Skin of body (tissue), 2 donors: ENCODE results near the gene SMOC1. TPM values are rescaled to one million over a fixed set of nuclear protein-coding genes. Genes with fewer than 3 reads are reported as not detected.
A peak's percentile ranks its signal among the peaks of the same experiment; 100 is the strongest.

Source experiments
- DNase-seq: peaks from one replicate; lab custom pipeline; 2025; lab: John Stamatoyannopoulos, UW
- total RNA-seq: library from RNA; depleted of rRNA; stranded (reverse); fragments of >200 nt; gene quantifications from one replicate; pipeline ENCODE4 v1.2.3, GENCODE V29; 2014

The SMOC1 gene
- total RNA-seq, 1 donor from 2014 or later, result 5.9 TPM

DNA sequence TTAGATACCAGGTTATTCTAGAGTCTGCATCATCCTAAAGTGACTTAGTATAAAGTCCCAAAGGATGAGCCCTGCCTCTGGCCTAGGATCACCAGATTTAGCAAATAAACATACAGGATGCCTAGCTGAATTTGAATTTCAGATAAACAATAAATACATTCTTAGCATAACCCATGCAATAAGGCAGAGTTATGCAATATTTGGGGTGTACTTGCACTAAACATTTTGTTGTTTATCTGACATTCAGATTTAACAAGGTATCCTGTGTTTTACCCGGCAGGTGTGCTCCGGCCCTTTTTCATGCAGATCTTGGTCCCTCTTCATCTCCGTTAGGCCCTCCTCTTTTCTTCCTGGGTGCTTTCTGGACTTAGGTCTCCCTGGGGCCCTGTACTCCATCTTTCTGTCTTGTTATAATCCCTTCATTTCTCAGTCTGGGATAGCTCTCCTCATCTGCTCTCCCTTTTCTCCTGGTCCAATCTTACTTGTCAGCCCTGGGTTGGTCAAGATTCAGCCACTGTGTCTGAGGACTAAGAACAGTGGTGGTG is 18.1 kb upstream of the SMOC1 start:
- no peak for DNase-seq

GRCh38 chr14:69863083-69863482 is 16.1 kb upstream of the SMOC1 start:
- DNase-seq, result no peak

- no peak for DNase-seq
Measured at GRCh38 chr14:69865701-69866365, 13.4 kb upstream of the SMOC1 start.

DNA sequence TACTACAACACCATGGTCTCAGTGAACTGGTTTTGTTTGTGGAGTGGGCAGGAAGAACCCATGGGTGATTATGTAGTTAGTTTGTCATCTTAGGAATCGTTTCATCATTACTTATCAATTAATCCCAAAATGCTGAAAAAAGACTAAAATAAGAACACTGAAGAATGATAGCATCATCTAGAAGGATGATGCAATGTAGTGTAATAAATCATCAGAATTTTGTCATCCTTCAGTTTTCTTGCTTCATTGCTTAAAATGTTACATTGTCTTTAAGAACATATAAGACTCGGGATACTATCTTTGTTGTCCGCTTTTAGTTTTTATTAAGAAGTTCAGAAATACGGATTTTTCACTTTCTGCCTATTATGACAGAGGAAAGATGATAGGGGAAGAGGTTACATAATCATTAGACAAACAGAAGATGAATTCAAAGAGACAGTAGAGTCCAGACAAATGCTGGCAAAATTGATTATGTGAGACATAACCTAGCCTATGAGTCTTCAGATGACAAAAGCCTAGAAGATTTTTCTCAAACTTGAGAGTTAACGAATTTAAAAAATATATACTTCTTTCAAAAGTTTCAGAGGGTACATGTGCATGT is 10.8 kb upstream of the SMOC1 start:
- no peak for DNase-seq

DNA sequence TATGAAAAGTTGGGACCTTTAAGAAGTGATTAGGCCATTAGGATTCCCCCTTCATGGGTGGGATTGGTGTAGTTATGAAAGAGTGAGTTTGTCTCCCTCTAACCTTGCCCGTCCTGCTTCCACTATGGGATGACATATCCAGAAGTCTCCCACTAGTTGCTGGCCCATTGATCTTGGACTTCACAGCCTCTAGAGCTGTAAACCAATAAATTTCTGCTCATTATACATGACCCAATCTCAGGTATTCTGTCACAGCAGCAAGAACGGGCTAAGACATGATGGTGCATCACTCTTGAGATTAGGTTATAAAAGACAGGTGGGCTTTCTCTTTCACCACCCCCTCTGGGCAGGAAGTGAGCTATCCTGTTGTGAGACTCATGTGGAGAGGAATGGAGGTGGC is 8.6 kb upstream of the SMOC1 start:
- DNase-seq, result no peak

DNA sequence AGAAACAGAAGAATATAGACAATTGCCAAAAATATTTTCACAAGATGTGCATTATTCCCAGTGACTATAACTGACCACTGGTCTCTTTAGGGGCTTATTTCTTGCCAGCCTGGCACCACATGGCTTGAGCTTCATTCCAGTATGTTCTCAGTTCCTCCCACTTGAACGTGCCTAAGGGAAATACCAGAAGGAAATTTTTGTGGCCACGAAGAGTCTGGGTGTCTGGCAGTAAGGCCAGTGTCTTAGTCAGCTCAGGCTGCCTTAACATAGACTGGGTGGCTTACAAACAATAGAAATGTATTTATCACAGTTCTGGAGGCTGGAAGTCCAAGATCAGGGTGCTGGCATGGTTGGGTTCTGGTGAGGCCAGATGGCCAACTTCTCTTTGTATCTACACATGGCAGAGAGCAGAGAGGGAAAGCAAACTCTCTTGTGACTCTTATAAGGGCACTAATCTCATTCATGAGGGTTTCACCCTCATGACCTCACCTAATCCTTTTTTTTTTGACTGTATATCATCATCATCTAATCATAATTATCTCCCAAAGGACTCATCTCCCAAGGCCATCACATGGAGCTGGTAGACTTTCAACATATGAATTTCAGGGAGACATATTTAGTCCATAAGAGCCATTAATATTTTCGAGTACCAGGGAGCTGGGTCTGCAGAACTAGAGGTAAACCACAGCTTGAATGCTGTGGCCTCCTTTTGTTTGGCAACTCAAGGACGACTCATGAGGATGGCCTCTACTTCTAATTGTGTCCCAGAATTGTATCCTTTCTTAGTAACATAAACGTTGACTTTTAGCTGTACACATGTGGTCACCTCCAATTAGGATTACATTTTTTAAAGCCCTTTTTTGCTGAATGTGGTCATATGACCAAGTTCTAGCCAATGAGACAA is 5.1 kb upstream of the SMOC1 start:
- no peak for DNase-seq

DNA sequence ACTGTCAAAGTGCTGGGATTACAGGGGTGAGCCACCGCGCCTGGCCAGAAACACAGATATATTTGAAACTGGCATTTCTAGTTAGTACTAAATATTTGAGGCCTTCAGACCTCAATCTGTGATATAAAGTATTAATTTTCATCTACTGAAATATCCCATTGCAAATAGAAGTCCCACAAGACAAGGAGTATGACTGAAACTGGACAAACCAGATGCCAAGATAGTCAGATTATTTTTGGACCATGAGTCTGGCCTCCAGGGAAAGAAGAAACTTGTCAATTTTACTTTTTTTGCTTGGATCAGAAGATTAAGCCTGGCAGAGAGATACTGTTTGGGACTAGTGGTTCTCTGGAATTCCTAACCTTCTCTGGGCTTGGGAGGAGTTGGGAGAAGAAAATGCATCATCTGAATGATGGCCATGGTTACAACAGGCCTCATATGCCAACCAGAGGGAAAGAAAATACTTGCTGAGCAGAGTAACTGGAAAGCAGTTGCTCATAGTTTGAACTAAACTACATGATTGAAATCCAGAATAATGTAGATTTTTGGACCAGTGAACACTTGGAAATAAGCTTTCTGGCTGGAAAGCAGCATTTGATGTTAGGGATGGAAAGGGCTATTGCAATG is 2.9 kb upstream of the SMOC1 start:
- DNase-seq, result peak; percentile 36

DNA sequence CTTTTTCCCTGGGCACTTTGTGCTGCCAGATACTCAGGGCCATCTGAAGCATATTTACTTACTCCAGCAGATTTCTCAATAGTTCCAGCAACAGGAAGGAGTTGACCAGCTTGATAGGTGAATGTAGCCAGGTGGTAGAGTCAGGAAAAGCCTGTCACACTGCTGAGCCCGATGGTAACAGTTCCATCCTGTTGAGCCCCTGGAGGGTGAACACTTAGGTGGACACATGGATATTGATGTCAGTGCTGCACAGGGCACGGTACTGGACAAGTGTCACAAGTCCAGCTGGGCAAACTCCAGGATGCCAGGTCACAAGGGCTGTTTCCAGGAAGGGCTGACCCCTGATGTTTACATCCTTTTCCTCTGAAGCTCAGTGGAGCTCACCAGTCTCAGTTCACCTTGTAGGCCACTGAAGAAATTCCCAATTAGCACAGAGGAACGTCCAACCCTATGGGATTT is 2.3 kb upstream of the SMOC1 start:
- DNase-seq, result no peak

DNA sequence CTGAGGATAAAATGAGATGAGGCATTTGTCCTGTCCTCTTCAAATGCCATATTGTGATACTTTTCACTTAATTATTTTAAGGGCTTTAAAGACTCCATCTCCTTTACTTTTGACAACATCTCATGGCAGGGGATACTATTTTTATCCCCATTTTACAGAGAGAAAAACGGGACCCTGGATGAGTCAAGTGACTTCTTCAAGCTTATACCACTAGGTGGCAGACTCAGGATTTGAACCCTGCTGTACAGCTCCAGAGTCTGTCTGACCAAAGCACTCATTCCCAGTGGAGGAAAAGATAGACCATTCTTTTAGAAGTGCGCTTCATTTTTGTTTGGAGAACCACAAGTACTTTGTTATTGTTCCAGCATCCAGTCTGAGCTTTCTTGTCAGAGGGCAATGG is 1.7 kb upstream of the SMOC1 start:
- no peak for DNase-seq

DNA sequence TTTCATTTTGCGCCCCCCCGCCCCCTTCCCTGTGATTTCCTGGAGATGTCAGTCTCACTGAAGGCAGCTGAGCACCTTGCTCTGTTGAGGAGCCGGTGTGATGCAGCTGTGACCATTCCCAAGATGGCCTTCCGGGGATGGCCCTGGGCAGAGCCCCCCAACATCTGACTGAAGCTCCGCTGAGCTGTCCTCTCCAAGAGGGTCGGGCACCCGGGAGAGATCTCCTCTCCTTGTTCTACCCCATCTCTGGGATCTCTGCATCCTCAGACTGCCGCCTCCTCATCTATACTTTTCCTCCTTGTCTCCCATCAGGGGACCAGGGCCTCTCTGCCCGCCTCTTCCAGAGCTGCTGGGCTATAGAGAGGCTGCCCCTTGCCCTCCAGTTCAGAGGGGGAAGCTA is 965 bp upstream of the SMOC1 start:
- DNase-seq, result no peak

DNA sequence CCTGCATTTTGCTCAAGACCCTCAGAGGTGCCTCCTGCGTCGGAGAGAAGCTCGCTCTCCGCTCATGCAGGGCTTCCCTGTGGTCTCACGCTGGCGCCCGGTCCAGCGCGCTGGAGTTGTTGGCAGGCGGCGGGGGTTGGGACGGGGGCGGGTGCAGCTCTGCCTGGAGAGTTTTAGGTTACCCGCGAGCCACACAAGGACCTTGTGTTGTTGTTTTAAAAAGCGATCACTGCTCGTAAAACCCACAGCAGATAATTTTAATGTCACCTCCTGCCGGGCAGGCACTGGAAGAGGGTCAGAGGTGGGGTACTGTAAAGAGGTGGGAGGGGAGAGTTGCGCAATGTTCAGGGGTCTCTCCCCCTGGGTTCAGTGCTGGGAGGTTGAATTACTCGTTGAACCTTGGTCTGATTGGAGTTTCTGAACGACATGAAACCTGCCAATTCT is 850 bp downstream of the SMOC1 start:
- DNase-seq, result no peak

DNA sequence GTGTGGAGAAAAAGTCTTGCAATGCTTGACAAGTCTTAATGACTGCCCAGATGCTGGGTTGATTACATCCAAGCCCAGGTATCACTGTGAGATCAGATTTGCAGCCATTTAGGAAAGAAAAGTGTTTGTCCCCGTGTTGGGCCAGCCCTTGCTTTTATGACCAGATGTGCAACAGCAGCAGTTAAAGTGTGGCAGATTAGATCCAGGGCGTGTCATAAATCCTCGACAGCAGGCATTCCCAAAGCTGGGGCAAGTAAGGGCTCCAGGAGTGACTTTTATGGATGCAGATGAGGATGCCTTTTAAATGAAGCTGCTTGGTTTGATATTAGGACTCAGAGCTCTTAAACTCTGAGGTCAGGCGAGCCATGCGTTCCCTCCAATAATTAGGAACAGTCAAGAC is 1.7 kb downstream of the SMOC1 start:
- DNase-seq, result no peak

DNA sequence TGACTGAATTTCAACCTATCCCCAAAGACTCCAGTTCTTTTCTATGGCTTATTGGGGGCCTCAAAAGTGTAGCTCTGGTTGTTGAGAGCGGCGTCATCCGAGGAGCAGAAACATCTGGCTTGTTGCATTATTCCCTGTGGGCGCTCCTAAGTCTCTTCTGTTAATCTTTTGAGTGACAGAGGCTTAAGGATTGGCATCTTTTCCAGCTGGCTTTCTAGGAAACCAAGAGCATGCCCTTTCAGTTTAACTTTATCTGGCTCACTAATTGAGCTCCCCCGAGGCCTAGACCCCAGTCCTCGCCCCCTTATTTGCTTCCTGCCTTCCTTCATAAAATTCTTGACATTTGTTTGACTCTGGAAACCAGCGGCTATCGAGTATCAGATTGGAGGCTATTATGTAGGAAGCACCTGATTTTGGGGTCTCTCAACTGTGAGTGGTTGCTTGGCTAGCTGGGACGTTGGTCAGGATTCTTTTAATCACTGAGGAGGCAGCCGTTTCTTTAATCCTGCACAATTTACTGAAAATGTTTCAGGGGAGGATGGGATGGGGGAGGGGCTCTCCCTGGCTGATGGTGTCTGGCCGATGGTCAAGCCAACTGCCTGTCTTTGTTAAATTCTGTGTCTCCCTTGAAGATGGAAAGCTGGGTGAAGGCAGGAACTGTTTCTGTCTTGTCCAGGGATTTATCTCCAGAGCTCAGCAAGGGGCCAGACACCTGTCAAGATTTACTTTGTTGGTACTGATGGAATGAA is 3.1 kb downstream of the SMOC1 start:
- DNase-seq, result no peak

DNA sequence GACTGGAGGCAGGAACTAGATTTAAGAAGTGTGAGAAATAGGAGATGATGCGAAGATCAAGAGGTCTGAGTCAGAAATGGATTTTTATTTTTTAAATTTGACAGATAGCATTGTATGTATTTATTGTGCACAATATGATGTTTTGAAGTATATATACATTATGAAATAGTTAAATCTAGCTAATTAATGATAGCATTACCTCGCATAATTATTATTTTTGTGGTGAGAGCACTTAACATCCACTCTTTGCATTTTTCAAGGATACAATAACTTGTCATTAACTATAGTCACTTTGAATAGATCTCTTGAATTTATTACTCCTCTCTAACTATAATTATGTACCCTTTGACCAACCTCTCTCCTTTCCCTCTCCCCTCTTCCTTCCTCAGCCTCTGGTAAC is 3.7 kb downstream of the SMOC1 start:
- no peak for DNase-seq

DNA sequence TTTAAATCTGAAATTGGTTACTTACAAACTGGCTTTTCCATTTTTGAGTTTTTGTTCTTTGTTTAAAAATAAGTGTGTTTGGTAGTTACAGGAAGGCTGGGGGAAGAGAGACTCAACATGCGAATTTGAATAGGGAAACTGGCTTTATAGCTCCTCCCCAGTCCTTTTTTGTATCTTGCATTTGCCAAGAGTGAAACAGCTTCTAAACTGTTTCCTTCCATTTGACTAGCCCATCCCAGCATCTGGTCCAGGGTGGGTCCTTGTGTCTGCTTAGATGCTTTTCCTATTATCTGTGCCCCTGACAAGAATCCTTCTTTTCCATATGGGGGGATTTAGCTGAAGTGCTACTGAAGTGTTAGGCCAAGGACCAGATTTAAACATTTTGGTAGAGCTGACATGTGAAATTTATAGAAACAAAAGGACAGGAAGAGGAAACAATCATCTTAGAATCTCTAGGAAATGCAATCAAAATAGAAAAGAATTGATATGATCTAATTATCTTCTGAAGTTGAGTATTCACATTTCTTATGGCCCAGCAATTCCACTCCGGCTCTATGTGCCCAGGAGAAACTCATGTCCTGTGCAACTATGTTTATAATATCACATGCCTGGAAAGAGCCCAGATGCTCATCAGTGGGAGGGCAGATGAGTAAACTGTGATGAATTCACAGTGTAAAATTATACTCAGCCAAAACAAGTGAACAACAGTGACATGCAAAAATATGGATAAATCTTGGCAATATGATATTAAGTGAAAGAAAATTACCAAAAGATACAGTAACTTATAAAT is 7.4 kb downstream of the SMOC1 start:
- DNase-seq, result no peak

DNA sequence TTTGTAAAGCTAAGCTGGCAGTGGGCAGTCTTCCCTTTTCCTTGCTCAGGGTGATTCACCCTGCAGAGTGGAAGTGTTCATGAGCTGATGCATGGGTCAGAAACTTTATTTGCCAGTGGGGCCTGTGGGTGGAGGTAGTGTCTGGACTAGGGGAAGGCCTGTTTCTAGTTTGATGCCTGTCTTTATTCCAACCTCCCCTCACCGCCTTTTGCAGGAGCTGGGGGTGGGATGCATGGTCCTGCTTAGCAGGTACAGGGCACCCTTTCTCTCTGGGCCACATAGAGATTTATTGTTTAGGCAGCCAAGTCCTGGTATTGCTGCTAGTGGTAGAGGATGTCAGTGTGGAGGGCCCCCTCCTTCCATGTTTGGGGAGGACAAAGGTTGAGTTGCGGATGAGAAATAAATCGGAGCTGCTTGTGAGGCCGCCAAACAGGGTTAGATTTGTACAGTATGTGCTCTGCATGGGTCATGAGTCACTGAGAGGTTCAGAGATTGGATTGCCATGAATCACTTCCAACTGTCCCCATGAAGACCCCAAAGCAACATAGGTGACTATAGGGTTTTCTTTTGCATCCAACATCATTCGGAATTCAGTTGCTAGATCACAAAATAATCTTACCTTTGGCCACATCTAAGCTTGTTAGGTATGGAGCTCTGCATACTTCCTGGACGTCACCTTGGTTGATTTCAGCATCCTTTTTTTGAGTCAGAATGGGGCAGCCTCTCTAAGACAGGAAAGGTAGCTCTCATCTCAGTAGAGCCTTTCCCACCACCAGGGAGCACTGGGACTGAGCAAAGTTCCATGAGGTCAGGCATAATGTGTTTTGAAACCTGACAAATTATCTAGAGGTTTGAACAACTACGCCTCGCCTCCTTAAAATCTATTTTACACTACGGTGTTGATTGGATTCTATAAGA is 8.8 kb downstream of the SMOC1 start:
- no peak for DNase-seq

DNA sequence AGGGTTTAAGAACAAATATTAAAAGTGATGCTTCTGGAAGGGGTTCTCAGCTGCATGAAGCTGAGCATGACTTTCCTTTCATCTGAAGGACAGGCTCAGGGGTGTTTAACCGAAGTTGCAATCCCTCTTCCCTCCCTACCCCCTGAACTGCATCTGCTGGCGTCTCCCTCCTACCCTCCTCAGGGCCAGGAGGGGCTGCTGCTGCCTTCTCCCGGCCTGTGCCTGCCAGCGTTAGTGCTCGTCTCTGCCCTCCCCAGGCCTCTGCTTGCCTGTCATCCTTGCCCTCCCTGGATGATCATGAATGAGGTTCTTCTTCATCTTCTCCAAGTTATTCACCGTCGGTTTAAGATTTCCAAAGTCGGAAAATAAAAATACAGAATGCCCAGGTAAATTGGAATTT is 12.2 kb downstream of the SMOC1 start:
- DNase-seq, result no peak

DNA sequence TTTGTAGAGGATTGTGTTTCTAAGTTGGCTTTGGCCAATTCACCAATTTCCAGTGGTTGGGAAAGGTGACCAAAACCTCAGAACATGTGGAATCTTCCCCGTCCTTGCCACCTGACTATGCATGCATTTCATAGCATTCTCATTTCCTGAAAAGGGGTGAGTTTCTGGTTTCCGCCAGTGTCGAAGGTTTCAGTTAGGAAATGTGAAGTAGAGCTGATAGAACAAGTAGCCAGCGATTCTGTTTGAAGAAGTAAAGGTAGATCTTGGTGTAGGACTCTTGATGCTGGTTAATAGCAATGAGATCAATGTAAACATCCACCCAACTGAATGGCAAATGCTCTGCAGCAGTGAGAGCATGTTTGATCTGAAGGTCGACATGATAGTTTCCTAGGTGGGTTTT is 15.9 kb downstream of the SMOC1 start:
- no peak for DNase-seq

GRCh38 chr14:69896080-69896479 is 16.9 kb downstream of the SMOC1 start:
- no peak for DNase-seq
